PC-3 (cell line): ENCODE data around the gene MAP2K7. TPM values are rescaled to one million over a fixed set of nuclear protein-coding genes. Genes with fewer than 3 reads are reported as not detected.

Experiments
- ATAC-seq: fragments of 200-7000 bp; cut with Tn5 transposase; 2 replicates; pipeline ENCODE4 v1.9.1; 2020; ENCODE audit warnings: mild to moderate bottlenecking, moderate library complexity
- BruUV-seq: library from RNA; stranded (reverse); fragments of 400-500 nt; replicated peaks from 2 replicates; lab custom pipeline; 2021; lab: Mats Ljungman, UMichigan
- CTCF ChIA-PET: fragments of 300-600 bp; sonication (Branson Sonifier 250); formaldehyde crosslinking; loops from one replicate; lab custom pipeline; 2022; ENCODE audit warnings: antibody characterized with exemption; lab: Charles Lee
- POLR2A ChIA-PET: fragments of 300-600 bp; sonication (Branson Sonifier 250); formaldehyde crosslinking; loops from one replicate; lab custom pipeline; 2022; ENCODE audit warnings: antibody characterized with exemption; ENCODE audit not compliant: unreplicated experiment; lab: Charles Lee
- DNase-seq: peaks from one replicate; pipeline ENCODE4 v3.0.0-alpha.2; 2015
- H2AFZ ChIP-seq: fragments of 300-600 bp; sonication (generic); 2 replicates; pipeline ENCODE4 v1.6.0; 2016; ENCODE audit warnings: antibody characterized with exemption, low read length
- H3F3A ChIP-seq: fragments of 300-600 bp; sonication (generic); one replicate; pipeline ENCODE4 v1.6.0; 2017; ENCODE audit warnings: antibody characterized with exemption, low read length, control low read depth, mild to moderate bottlenecking; ENCODE audit not compliant: unreplicated experiment
- H3K27ac ChIP-seq: fragments of 300-600 bp; sonication (generic); 2 replicates; pipeline ENCODE4 v1.5.1; 2016; ENCODE audit warnings: mild to moderate bottlenecking, low read length
- H3K27me3 ChIP-seq: fragments of 300-600 bp; sonication (generic); 2 replicates; pipeline ENCODE4 v1.6.1; 2016; ENCODE audit warnings: low read length, mixed read lengths
- H3K36me3 ChIP-seq: fragments of 300-600 bp; sonication (generic); 2 replicates; pipeline ENCODE4 v1.6.1; 2016; ENCODE audit warnings: low read depth, mixed run types, low read length, mixed read lengths
- H3K4me1 ChIP-seq: fragments of 300-600 bp; sonication (generic); 2 replicates; pipeline ENCODE4 v1.5.1; 2016; ENCODE audit warnings: low read length; ENCODE audit not compliant: insufficient read depth
- H3K4me2 ChIP-seq: fragments of 300-600 bp; sonication (generic); 2 replicates; pipeline ENCODE4 v1.6.0; 2016; ENCODE audit warnings: low read length
- H3K4me3 ChIP-seq: fragments of 300-600 bp; sonication (generic); 2 replicates; pipeline ENCODE4 v1.5.1; 2016; ENCODE audit warnings: mild to moderate bottlenecking, low read length, mixed read lengths
- H3K79me2 ChIP-seq: fragments of 300-600 bp; sonication (generic); 2 replicates; pipeline ENCODE4 v1.6.1; 2017; ENCODE audit warnings: low read length, mixed read lengths
- H3K9ac ChIP-seq: fragments of 300-600 bp; sonication (generic); 2 replicates; pipeline ENCODE4 v1.6.0; 2016; ENCODE audit warnings: mild to moderate bottlenecking, low read length
- H3K9me2 ChIP-seq: fragments of 300-600 bp; sonication (generic); replicated peaks from 2 replicates; pipeline ENCODE4 v1.6.1; 2016; ENCODE audit warnings: mixed run types, low read length, mixed read lengths
- H3K9me3 ChIP-seq: fragments of 300-600 bp; sonication (generic); 2 replicates; pipeline ENCODE4 v1.6.1; 2016; ENCODE audit warnings: low read length, mixed read lengths
- H4K20me1 ChIP-seq: fragments of 300-600 bp; sonication (generic); 2 replicates; pipeline ENCODE4 v1.6.1; 2016; ENCODE audit warnings: low read length, mixed read lengths
- CTCF ChIP-seq: fragments of 300-600 bp; sonication (generic); conservative IDR thresholded peaks from 2 replicates; pipeline ENCODE4 v1.5.1; 2017; ENCODE audit warnings: antibody characterized with exemption, low read depth, mild to moderate bottlenecking, low read length
- EZH2 ChIP-seq: fragments of 300-600 bp; sonication (generic); IDR thresholded peaks from one replicate; pipeline ENCODE4 v1.6.1; 2017; ENCODE audit warnings: antibody characterized with exemption, mild to moderate bottlenecking, low read length; ENCODE audit not compliant: unreplicated experiment
- EZH2phosphoT487 ChIP-seq: fragments of 300-600 bp; sonication (generic); IDR thresholded peaks from 2 replicates; pipeline ENCODE4 v1.6.1; 2018; ENCODE audit warnings: mild to moderate bottlenecking, antibody characterized with exemption, low read length, borderline replicate concordance
- intact Hi-C: fragments of 100-400 bp; cut with micrococcal nuclease; formaldehyde crosslinking; loops from 2 replicates; pipeline ENCODE4 v1.9.0; 2023
- total RNA-seq: library from RNA; depleted of rRNA; stranded (reverse); fragments of >200 nt; gene quantifications from 2 replicates; pipeline ENCODE4 v1.2.3, GENCODE V29; 2014

The MAP2K7 gene
- total RNA-seq, 1 experiment from 2014 or later, result 39.3 TPM

DNA sequence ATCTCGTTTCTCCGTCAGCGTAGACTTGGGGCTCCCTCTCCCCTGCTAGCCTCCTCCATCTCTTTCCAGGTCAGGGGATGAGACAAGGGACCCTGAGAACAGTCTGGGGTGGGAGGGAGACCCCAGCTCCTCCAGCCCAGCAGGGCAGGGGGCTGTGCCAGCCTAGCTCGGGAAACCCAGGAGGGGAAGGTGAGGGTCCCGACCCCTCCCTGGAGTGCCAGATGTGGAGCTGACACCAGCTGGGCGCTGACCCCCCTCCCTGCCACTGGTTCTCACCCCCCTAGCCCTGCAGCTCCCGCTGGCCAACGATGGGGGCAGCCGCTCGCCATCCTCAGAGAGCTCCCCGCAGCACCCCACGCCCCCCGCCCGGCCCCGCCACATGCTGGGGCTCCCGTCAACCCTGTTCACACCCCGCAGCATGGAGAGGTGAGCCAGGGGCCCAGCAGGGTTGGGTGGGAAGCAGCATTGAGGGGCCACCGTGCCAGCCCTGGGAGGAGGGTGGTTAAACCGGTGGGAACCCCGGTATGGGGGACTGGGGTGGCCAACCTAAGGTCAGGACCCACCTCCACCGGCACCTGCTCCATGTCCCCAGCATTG is 5.9 kb downstream of the MAP2K7 start:
- 0 out of 2 replicates have a peak, but pooled peaks cover 3% of the 10 kb centered on the region for H4K20me1 ChIP-seq
- no peaks in the 10 kb centered on the region for H3F3A ChIP-seq
- H3K9ac ChIP-seq, result no peak overlapping the region
- H3K9me3 ChIP-seq, result no peaks in the 10 kb centered on the region
- H3K27me3 ChIP-seq, result no peaks in the 10 kb centered on the region
- POLR2A ChIA-PET, result no interaction called here
- H3K9me2 ChIP-seq, result no peaks in the 10 kb centered on the region
- CTCF ChIA-PET, result no interaction called here
- no peak overlapping the region for H2AFZ ChIP-seq
- no TSS peak for BruUV-seq
- H3K27ac ChIP-seq, result no peak overlapping the region
- intact Hi-C loops, result no loop called here
- H3K79me2 ChIP-seq, result peaks cover 40% of the 10 kb centered on the region
- H3K4me3 ChIP-seq, result no peak overlapping the region
- no peak for TF ChIP-seq EZH2
- TF ChIP-seq CTCF, result no peak
- no peak for TF ChIP-seq EZH2phosphoT487
- H3K4me1 ChIP-seq, result peaks cover 9% of the 10 kb centered on the region
- H3K4me2 ChIP-seq, result no peak overlapping the region
- H3K36me3 ChIP-seq, result peaks cover 20% of the 10 kb centered on the region
- DNase-seq (no peak), ATAC-seq (no peak)

GRCh38 chr19:7910321-7911161 is 6.9 kb downstream of the MAP2K7 start:
- no peaks in the 10 kb centered on the region for H3K4me1 ChIP-seq
- H3K9me3 ChIP-seq, result no peaks in the 10 kb centered on the region
- TF ChIP-seq EZH2phosphoT487 (no peak), CTCF (no peak), EZH2 (no peak)
- no peaks in the 10 kb centered on the region for H3F3A ChIP-seq
- no peak overlapping the region for H3K9ac ChIP-seq
- no peak overlapping the region for H3K4me3 ChIP-seq
- ChIA-PET POLR2A (no interaction called here), CTCF (no interaction called here)
- H3K36me3 ChIP-seq, result peaks cover 20% of the 10 kb centered on the region
- DNase-seq (no peak), ATAC-seq (0 out of 2 replicates have a peak, but pooled peaks have one; percentile 4)
- H3K4me2 ChIP-seq, result no peak overlapping the region
- no peaks in the 10 kb centered on the region for H3K27me3 ChIP-seq
- intact Hi-C loops, result no loop called here
- no peak overlapping the region for H3K27ac ChIP-seq
- H3K9me2 ChIP-seq, result no peaks in the 10 kb centered on the region
- H3K79me2 ChIP-seq, result peaks cover 30% of the 10 kb centered on the region
- no TSS peak for BruUV-seq
- H4K20me1 ChIP-seq, result 0 out of 2 replicates have a peak, but pooled peaks cover 3% of the 10 kb centered on the region
- no peak overlapping the region for H2AFZ ChIP-seq
